ENCODE data around the gene U2AF1L4. TPM values are rescaled to one million over a fixed set of nuclear protein-coding genes. Genes with fewer than 3 reads are reported as not detected.

Gene U2AF1L4
- total RNA-seq, 3 donors from 2014 or later, result 19.7 to 32.4 (median 32.1) TPM

- TF ChIP-seq CTCF (IDR thresholded peaks at IDR 0.05), result no peak
- H3K9me3 ChIP-seq, result no peaks in the 10 kb centered on the region
- H3K4me3 ChIP-seq, result no peak overlapping the region
- intact Hi-C loops (cut with DNase I, micrococcal nuclease), result no loop called here
- H3K36me3 ChIP-seq (ENCODE audit: low read depth), result no peaks in the 10 kb centered on the region
- ATAC-seq, result no peak
- H3K4me1 ChIP-seq (ENCODE audit: low read depth), result peaks cover 28% of the 10 kb centered on the region
- DNase-seq, result no peak
Observed at GRCh38 chr19:35746531-35746930, 1.3 kb upstream of the U2AF1L4 start.

- no peak for TF ChIP-seq CTCF (IDR thresholded peaks at IDR 0.05)
- H3K36me3 ChIP-seq (ENCODE audit: low read depth), result no peaks in the 10 kb centered on the region
- peaks cover 28% of the 10 kb centered on the region for H3K4me1 ChIP-seq (ENCODE audit: low read depth)
- intact Hi-C loops (cut with DNase I, micrococcal nuclease), result no loop called here
- DNase-seq, result no peak
- no peaks in the 10 kb centered on the region for H3K9me3 ChIP-seq
- peak overlapping the region; percentile 80 for H3K4me3 ChIP-seq
- no peak for ATAC-seq
Observed at GRCh38 chr19:35746087-35746462, 857 bp upstream of the U2AF1L4 start.

DNA sequence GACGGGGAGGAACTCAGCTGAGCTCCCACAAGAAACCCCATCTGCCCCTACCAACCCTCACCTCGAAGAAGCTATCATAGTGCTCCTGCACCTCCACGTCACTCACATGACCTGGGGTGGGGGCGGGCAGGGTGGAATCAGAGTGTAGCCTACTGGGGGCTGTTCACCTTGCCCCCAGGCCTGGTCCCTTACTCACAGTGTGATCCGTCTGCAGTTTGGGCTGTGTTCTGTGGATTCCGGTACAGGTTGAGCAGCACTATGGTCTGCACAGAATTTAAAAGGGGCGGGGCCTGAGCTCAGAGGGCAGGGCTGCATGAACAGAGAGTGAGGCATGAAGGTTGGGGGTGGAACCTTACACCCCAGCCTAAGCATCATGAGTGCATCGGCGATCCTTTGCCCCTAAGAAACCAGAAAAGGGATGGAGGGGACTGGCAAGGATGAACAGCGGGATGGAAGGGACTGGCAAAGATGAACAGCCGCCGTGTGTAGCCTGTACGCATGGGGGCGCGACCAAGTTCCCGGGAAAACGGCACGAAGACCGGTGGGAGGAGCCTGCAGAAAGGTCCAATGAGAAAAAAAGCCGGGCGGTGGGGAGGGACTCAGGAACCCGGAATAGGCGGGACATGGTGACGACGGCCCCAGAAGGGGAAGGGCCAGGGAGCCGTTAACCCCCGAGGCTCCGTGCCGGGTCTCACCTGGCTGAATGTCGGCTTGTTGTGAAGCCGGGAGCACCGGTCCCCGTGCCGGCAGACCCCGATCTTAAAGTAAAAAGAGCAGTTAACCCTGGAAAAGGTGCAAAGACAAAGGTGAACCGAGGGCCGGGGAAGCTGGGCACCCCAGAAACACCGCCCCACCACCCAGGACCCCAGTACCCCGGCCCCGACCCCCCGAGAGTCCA is 539 bp downstream of the U2AF1L4 start:
- H3K4me1 ChIP-seq (ENCODE audit: low read depth), result peaks cover 30% of the 10 kb centered on the region

GRCh38 chr19:35743640-35744429 is 1.4 kb downstream of the U2AF1L4 start:
- H3K36me3 ChIP-seq (ENCODE audit: low read depth), result no peaks in the 10 kb centered on the region
- intact Hi-C loops (cut with DNase I, micrococcal nuclease), result no loop called here
- no peak overlapping the region for H3K4me3 ChIP-seq
- DNase-seq (no peak), ATAC-seq (no peak)
- H3K9me3 ChIP-seq, result no peaks in the 10 kb centered on the region
- peaks cover 26% of the 10 kb centered on the region for H3K4me1 ChIP-seq (ENCODE audit: low read depth)
- TF ChIP-seq CTCF (IDR thresholded peaks at IDR 0.05), result no peak

More for the DNA sequence above, 539 bp downstream of the U2AF1L4 start:
- peak; percentile 74 for ATAC-seq
- peak; percentile 10 for TF ChIP-seq CTCF (IDR thresholded peaks at IDR 0.05)
- no peaks in the 10 kb centered on the region for H3K9me3 ChIP-seq
- peak; percentile 94 to 98 (median 97) for DNase-seq
- intact Hi-C loops (cut with DNase I, micrococcal nuclease), result no loop called here
- H3K4me3 ChIP-seq, result peak overlapping the region; percentile 80
- H3K36me3 ChIP-seq (ENCODE audit: low read depth), result no peaks in the 10 kb centered on the region

- intact Hi-C loops (cut with DNase I, micrococcal nuclease), result no loop called here
- no peak within 1 kb of the TSS for H3K4me3 ChIP-seq
- peak in 1 of 3 donors; percentile 60 for DNase-seq
- no peaks in the 10 kb centered on the region for H3K9me3 ChIP-seq
- H3K4me1 ChIP-seq (ENCODE audit: low read depth), result peaks cover 26% of the 10 kb centered on the region
- no peak for TF ChIP-seq CTCF (IDR thresholded peaks at IDR 0.05)
- H3K36me3 ChIP-seq (ENCODE audit: low read depth), result peaks cover under 1% of the 10 kb centered on the region
- no peak for ATAC-seq
Observed at GRCh38 chr19:35742121-35742724, 3.0 kb downstream of the U2AF1L4 start, which contains the start of gene IGFLR1. Gene IGFLR1 (minus strand): TSS chr19:35742452. CDS start chr19:35741180, 1,272 bp downstream.
